A673 (cell line): ENCODE results near the gene ME3.

ENCODE experiments used
- CTCF ChIP-seq: fragments of 300-800, 200-600 bp; sonication (generic); conservative IDR thresholded peaks from 2 replicates; pipeline ENCODE4 v1.5.1; 2017; ENCODE audit warnings: low read depth, mild to moderate bottlenecking, antibody characterized with exemption, low read length, moderate library complexity, mixed read lengths
- EZH2 ChIP-seq: fragments of 200-600 bp; sonication (generic); IDR thresholded peaks from 2 replicates; pipeline ENCODE4 v1.6.1; 2017; ENCODE audit warnings: borderline replicate concordance, low read depth, mild to moderate bottlenecking, mixed read lengths, antibody characterized with exemption, low read length; ENCODE audit not compliant: poor library complexity, severe bottlenecking

GRCh38 chr11:86464509-86465221 is 207.8 kb downstream of the ME3 start:
- no peak for TF ChIP-seq EZH2
- no peak for TF ChIP-seq CTCF
